ENCODE measurements around the gene LCN10.
"Not testable (repeated sequence)": the region's sequence is repeated elsewhere in the genome, so short reads cannot be mapped to it uniquely, and the experiment has no call there.

Gene LCN10

GRCh38 chr9:136762915-136763648 lies 20.3 kb upstream of the LCN10 start:
- Mint-ChIP-seq H3K27me3 (peaks cover 13% of the 10 kb centered on the region), H3K36me3 (ENCODE audit: low read depth) (no peaks in the 10 kb centered on the region), H3K4me1 (peaks cover 14% of the 10 kb centered on the region), H3K4me3 (no peak overlapping the region), H3K27ac (no peak overlapping the region), H3K9me3 (no peaks in the 10 kb centered on the region)
- ATAC-seq (no peak), DNase-seq (peak; percentile 67)

DNA sequence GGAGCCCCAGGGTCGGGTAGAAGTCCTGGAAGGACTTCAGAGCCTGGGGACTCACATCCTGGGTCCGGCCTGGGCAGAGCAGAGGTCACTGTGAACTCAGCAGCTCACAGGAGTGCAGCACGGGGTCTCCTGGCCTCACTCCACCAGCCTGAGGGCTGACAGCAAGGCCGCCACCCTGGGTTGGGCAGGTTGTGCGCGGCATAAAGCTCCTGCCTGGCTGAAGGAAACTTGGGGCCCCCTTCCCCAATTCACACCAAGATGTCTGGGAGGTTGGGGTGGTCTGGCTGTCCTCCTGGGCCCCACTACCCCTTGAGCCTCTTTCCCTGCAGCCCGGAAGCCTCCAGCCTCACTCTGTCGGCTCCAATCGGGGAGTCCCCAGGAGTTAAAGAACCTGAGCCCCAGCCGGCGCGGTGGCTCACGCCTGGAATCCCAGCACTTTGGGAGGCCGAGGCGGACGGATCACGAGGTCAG lies 19.5 kb upstream of the LCN10 start:
- Mint-ChIP-seq H3K27ac (no peak overlapping the region), H3K4me1 (peaks cover 14% of the 10 kb centered on the region), H3K4me3 (no peak overlapping the region), H3K27me3 (peaks cover 8% of the 10 kb centered on the region), H3K36me3 (ENCODE audit: low read depth) (no peaks in the 10 kb centered on the region), H3K9me3 (no peaks in the 10 kb centered on the region)
- no peak for DNase-seq
- no peak for ATAC-seq

GRCh38 chr9:136761545-136761981 lies 18.8 kb upstream of the LCN10 start:
- Mint-ChIP-seq H3K9me3 (no peaks in the 10 kb centered on the region), H3K27ac (no peak overlapping the region), H3K4me1 (peaks cover 8% of the 10 kb centered on the region), H3K36me3 (ENCODE audit: low read depth) (no peaks in the 10 kb centered on the region), H3K27me3 (peaks cover 6% of the 10 kb centered on the region), H3K4me3 (no peak overlapping the region)
- DNase-seq: no peak
- ATAC-seq: no peak

DNA sequence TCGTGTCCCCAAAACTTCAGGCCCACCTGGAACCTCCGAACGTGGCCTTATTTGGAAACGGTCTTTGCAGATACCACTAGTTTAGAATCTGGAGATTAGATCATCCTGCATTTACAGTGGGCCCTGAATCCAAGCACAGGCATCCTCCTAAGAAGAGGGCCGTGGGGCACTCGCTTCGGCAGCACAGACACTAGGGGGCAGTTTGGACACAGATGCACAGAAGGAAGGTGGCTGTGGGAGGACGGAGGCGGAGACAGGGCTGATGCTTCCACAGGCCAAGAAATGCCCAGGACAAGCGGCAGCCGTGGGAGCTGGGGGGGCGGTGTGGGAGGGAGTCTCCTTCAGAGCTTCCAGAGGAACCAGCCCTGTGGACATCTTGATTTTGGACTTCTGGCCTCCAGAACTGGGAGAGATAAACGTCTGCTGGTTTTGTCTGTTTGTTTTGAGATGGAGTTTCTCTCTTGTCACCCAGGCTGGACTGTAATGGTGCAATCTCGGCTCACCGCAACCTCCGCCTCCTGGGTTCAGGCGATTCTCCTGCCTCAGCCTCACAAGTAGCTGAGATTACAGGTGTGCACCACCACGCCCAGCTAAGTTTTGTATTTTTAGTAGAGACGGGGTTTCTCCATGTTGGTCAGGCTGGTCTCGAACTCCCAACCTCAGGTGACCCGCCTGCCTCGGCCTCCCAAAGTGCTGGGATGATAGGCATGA lies 18.2 kb upstream of the LCN10 start:
- ATAC-seq, H3K9me3 Mint-ChIP-seq: not testable (repeated sequence)
- peak; percentile 33 for DNase-seq

GRCh38 chr9:136760424-136760823 lies 17.7 kb upstream of the LCN10 start:
- ATAC-seq (no peak), DNase-seq (no peak)
- Mint-ChIP-seq H3K36me3 (ENCODE audit: low read depth) (no peaks in the 10 kb centered on the region), H3K27me3 (peaks cover 8% of the 10 kb centered on the region), H3K4me1 (peaks cover 2% of the 10 kb centered on the region), H3K4me3 (no peak overlapping the region), H3K27ac (no peak overlapping the region), H3K9me3 (no peaks in the 10 kb centered on the region)

More for the DNA sequence above, 18.2 kb upstream of the LCN10 start:
- not testable (repeated sequence) for H3K27ac Mint-ChIP-seq; H3K27me3 Mint-ChIP-seq; H3K36me3 Mint-ChIP-seq (ENCODE audit: low read depth); H3K4me3 Mint-ChIP-seq; H3K4me1 Mint-ChIP-seq

DNA sequence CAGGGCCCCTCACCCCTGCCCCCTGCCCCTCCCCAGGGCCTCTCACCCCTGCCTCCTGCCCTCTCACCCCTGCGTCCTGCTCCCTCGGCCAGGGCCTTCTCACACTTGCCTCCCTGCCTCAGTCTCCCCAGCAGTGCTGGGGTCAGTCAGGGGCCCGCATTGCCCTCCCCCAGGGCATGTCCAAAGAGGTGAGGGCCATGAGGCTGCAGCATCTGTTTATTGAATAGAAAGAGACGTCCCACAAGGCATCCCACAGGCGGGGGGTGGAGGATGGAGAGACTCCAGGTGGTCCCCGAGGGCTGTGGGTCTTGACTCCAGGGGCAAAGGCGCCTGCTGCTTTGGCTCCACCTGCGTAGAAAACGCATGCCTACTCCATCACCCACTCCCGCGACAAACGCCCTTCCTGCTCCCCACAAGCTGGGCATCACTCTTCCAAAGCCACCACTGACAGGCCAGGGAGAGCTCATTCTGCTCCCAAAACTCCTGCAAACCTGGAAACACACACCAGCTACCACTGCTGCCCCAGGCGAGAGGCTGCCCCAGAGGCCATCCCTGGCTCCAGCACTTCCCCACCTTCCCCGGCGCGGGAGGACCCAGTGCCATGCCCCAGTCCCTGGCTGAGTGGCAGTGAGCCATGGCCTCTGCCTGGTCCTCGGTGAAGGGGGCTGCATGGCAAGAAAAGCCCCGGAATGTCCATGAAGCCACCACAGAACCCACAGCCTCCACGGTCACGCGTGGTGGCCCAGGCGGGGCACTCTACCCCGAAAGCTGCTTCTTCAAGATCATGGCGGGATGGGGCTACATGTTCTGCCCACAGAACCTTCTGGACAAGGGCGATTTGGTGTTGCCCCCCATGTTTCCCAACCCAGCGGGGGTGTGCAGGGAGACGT lies 16.9 kb upstream of the LCN10 start:
- H3K36me3 Mint-ChIP-seq (ENCODE audit: low read depth): no peaks in the 10 kb centered on the region
- H3K27ac Mint-ChIP-seq: no peak overlapping the region
- peaks cover 7% of the 10 kb centered on the region for H3K27me3 Mint-ChIP-seq
- peaks cover 2% of the 10 kb centered on the region for H3K4me1 Mint-ChIP-seq
- ATAC-seq (no peak), DNase-seq (no peak)
- H3K9me3 Mint-ChIP-seq: no peaks in the 10 kb centered on the region
- no peak overlapping the region for H3K4me3 Mint-ChIP-seq

GRCh38 chr9:136759001-136759400 lies 16.3 kb upstream of the LCN10 start:
- Mint-ChIP-seq H3K27me3 (peaks cover 7% of the 10 kb centered on the region), H3K4me1 (peaks cover 2% of the 10 kb centered on the region), H3K4me3 (no peak overlapping the region), H3K9me3 (no peaks in the 10 kb centered on the region), H3K27ac (no peak overlapping the region), H3K36me3 (ENCODE audit: low read depth) (no peaks in the 10 kb centered on the region)
- no peak for ATAC-seq
- DNase-seq: no peak

DNA sequence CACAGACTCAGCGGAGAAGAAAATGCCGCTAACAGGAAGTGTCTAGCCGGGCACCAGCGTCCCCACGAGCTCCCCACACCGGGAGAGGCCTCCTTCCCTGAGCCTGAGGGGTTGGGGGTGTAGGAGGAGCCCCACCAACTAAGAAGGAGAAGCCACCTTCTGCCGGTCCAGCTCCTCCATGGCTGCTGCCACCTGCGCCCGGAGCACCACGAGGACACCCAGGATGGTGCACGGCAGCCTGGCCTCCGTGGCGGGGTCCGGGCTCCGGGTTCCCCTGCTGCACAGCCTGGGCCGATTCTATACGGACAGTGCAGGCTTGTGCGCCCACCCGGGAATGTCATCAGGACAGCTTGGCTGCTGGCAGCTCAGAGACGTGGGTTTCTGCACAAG lies 15.0 kb upstream of the LCN10 start:
- Mint-ChIP-seq H3K4me1 (peaks cover 2% of the 10 kb centered on the region), H3K4me3 (no peak overlapping the region), H3K36me3 (ENCODE audit: low read depth) (no peaks in the 10 kb centered on the region), H3K9me3 (peaks cover 2% of the 10 kb centered on the region), H3K27ac (no peak overlapping the region), H3K27me3 (peaks cover 7% of the 10 kb centered on the region)
- DNase-seq (no peak), ATAC-seq (no peak)

GRCh38 chr9:136757328-136757727 lies 14.6 kb upstream of the LCN10 start:
- Mint-ChIP-seq H3K27ac (no peak overlapping the region), H3K4me3 (no peak overlapping the region)
- ATAC-seq: no peak

DNA sequence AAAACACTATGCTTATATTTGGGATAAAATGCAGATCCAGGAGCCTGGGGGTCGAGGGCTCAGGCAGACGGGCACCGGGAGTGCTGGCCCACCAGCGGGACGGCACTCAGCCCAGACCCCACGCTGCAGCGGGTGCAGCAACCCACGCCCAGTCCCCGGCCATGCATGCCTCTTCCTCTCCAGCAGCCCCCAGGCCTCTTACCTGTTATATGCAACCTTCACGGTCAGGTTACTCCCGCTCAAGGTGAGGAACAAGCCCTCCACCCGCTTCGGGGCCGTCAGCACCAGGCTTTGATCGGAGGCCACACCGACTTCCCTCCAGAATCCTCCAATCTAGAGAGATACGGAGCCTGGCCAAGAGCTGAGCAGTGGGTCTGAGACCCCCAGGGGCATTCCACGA lies 14.1 kb upstream of the LCN10 start:
- Mint-ChIP-seq H3K36me3 (ENCODE audit: low read depth) (peaks cover 7% of the 10 kb centered on the region), H3K4me1 (peaks cover 2% of the 10 kb centered on the region), H3K27me3 (peaks cover 13% of the 10 kb centered on the region), H3K9me3 (peaks cover 12% of the 10 kb centered on the region), H3K4me3 (no peak overlapping the region), H3K27ac (no peak overlapping the region)
- no peak for DNase-seq
- no peak for ATAC-seq

More at GRCh38 chr9:136757328-136757727, 14.6 kb upstream of the LCN10 start:
- Mint-ChIP-seq H3K4me1 (peaks cover 2% of the 10 kb centered on the region), H3K9me3 (peaks cover 7% of the 10 kb centered on the region), H3K27me3 (peaks cover 11% of the 10 kb centered on the region), H3K36me3 (ENCODE audit: low read depth) (peaks cover 4% of the 10 kb centered on the region)
- DNase-seq: no peak

- Mint-ChIP-seq H3K27ac (no peak overlapping the region), H3K9me3 (peaks cover 16% of the 10 kb centered on the region), H3K27me3 (peaks cover 13% of the 10 kb centered on the region), H3K36me3 (ENCODE audit: low read depth) (peaks cover 10% of the 10 kb centered on the region), H3K4me3 (no peak overlapping the region), H3K4me1 (peaks cover 4% of the 10 kb centered on the region)
- ATAC-seq (no peak), DNase-seq (no peak)
Measured at GRCh38 chr9:136756134-136756438, 13.3 kb upstream of the LCN10 start.

- ATAC-seq, DNase-seq, H3K27ac Mint-ChIP-seq, H3K4me3 Mint-ChIP-seq, H3K4me1 Mint-ChIP-seq: not testable (repeated sequence)
- H3K27me3 Mint-ChIP-seq: peaks cover 11% of the 10 kb centered on the region
- peaks cover 16% of the 10 kb centered on the region for H3K9me3 Mint-ChIP-seq
- peaks cover 10% of the 10 kb centered on the region for H3K36me3 Mint-ChIP-seq (ENCODE audit: low read depth)
Measured at GRCh38 chr9:136755302-136756133, 12.8 kb upstream of the LCN10 start.

- DNase-seq (no peak), ATAC-seq (no peak)
- Mint-ChIP-seq H3K36me3 (ENCODE audit: low read depth) (peaks cover 10% of the 10 kb centered on the region), H3K4me3 (no peak overlapping the region), H3K9me3 (peaks cover 16% of the 10 kb centered on the region), H3K27me3 (peaks cover 9% of the 10 kb centered on the region), H3K4me1 (peaks cover 13% of the 10 kb centered on the region), H3K27ac (no peak overlapping the region)
Measured at GRCh38 chr9:136754626-136755301, 12.0 kb upstream of the LCN10 start.
